DND-41 (cell line): ENCODE measurements around the gene DPYD.

Experiments
- ATAC-seq: fragments of 200-7000 bp; cut with Tn5 transposase; 3 replicates; pipeline ENCODE4 v1.9.1; 2021; ENCODE audit warnings: low read depth; ENCODE audit not compliant: insufficient read depth
- DNase-seq: peaks from one replicate; pipeline ENCODE4 v3.0.0-alpha.2; 2020
- H2AFZ ChIP-seq: 2 replicates; pipeline ENCODE4 v1.6.0; 2012; ENCODE audit warnings: low read depth, low read length
- H3K27ac ChIP-seq: 2 replicates; pipeline ENCODE4 v1.5.1; 2012; ENCODE audit warnings: low read length, inconsistent platforms
- H3K27me3 ChIP-seq: fragments of 200-600 bp; sonication (generic); 2 replicates; pipeline ENCODE4 v1.6.0; 2012; ENCODE audit warnings: low read length, mild to moderate bottlenecking, inconsistent platforms; ENCODE audit not compliant: insufficient read depth, poor library complexity
- H3K36me3 ChIP-seq: 2 replicates; pipeline ENCODE4 v1.5.1; 2012; ENCODE audit warnings: low read length, inconsistent platforms; ENCODE audit not compliant: insufficient read depth
- H3K4me1 ChIP-seq: 2 replicates; pipeline ENCODE4 v1.5.1; 2012; ENCODE audit warnings: mild to moderate bottlenecking, low read length; ENCODE audit not compliant: insufficient read depth
- H3K4me2 ChIP-seq: 2 replicates; pipeline ENCODE4 v1.6.0; 2012; ENCODE audit warnings: mild to moderate bottlenecking, moderate library complexity, low read length, inconsistent platforms; ENCODE audit not compliant: insufficient read depth
- H3K4me3 ChIP-seq, 2 experiments: fragments of 200-600 bp in 1 of 2; shearing (Covaris generic) in 1 of 2; 2 replicates each; pipeline ENCODE4 v1.5.1; 2012 to 2016; ENCODE audit warnings: inconsistent platforms in 2 of 2, low read length in 2 of 2, mild to moderate bottlenecking in 2 of 2, low read depth in 1 of 2, moderate library complexity in 1 of 2
- H3K79me2 ChIP-seq: 2 replicates; pipeline ENCODE4 v1.6.0; 2012; ENCODE audit warnings: low read length, inconsistent platforms; ENCODE audit not compliant: insufficient read depth
- H3K9ac ChIP-seq: 2 replicates; pipeline ENCODE4 v1.6.0; 2012; ENCODE audit warnings: low read depth, mild to moderate bottlenecking, inconsistent platforms, low read length, moderate library complexity
- H3K9me3 ChIP-seq: 2 replicates; pipeline ENCODE4 v1.5.1; 2012; ENCODE audit warnings: low read length, moderate library complexity, mild to moderate bottlenecking, inconsistent platforms; ENCODE audit not compliant: insufficient read depth, severe bottlenecking
- H4K20me1 ChIP-seq: 2 replicates; pipeline ENCODE4 v1.6.0; 2012; ENCODE audit warnings: low read length; ENCODE audit not compliant: insufficient read depth
- EZH2 ChIP-seq: IDR thresholded peaks from 3 replicates; pipeline ENCODE4 v1.6.1; 2012; ENCODE audit warnings: borderline replicate concordance, low read depth, mild to moderate bottlenecking, moderate library complexity, low read length, inconsistent platforms; ENCODE audit not compliant: severe bottlenecking
- TF ChIP-seq, protein P1 (sequence below): IDR thresholded peaks from 2 replicates; pipeline ENCODE4 v1.5.1; 2012; ENCODE audit warnings: borderline replicate concordance, low read length, moderate library complexity, mild to moderate bottlenecking; ENCODE audit not compliant: poor library complexity, severe bottlenecking; ENCODE audit errors: extremely low read depth

The DPYD gene

DNA sequence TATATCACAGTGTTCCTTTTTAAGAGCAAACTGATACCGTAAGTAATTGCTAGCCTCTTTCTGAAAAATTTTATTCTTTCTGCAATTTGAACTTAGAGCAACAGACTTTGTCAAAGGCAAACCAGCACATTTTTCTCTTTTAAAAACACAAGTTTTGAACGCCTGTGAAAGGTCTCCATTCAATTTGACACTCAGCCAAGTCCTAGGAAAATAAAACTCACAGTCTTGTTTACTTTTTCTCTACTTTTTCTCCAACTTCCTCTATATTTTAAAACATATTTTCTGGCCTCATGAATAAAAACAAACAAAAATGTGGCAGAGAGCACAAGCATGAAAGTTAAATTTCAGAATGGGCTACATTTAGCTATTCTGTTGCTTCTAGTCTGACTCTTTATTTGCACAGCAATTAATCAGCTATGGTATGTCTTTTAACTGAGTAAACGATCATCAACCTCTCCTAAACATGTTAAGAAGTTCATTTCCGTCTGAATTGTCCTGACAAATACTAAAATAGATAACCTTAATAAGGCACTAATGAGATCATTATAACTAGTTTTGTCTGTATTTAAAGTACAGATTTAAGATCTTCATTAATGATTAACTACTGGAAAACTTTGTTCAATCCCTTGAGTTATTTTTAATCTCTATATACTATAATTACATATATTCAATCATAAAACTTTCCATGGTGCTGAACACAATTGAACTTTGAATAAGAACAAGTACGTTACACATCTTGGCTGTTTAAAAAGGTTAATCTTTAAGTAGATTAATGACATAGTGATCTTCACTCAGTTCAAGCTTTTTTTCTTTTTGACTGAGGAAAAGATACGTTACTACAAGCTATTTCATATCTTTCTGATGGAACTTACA is 648.7 kb downstream of the DPYD start:
- H3K9me3 ChIP-seq: no peaks in the 10 kb centered on the region
- no peaks in the 10 kb centered on the region for H4K20me1 ChIP-seq
- no peaks in the 10 kb centered on the region for H3K79me2 ChIP-seq
- DNase-seq (no peak), ATAC-seq (no peak)
- no peak overlapping the region for H3K4me2 ChIP-seq
- H3K27ac ChIP-seq: no peak overlapping the region
- no peaks in the 10 kb centered on the region for H3K27me3 ChIP-seq
- no peak overlapping the region for H3K4me3 ChIP-seq
- TF ChIP-seq, protein P1, sequence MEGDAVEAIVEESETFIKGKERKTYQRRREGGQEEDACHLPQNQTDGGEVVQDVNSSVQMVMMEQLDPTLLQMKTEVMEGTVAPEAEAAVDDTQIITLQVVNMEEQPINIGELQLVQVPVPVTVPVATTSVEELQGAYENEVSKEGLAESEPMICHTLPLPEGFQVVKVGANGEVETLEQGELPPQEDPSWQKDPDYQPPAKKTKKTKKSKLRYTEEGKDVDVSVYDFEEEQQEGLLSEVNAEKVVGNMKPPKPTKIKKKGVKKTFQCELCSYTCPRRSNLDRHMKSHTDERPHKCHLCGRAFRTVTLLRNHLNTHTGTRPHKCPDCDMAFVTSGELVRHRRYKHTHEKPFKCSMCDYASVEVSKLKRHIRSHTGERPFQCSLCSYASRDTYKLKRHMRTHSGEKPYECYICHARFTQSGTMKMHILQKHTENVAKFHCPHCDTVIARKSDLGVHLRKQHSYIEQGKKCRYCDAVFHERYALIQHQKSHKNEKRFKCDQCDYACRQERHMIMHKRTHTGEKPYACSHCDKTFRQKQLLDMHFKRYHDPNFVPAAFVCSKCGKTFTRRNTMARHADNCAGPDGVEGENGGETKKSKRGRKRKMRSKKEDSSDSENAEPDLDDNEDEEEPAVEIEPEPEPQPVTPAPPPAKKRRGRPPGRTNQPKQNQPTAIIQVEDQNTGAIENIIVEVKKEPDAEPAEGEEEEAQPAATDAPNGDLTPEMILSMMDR: no peak
- TF ChIP-seq EZH2: no peak
- no peaks in the 10 kb centered on the region for H3K4me1 ChIP-seq
- H3K36me3 ChIP-seq: no peaks in the 10 kb centered on the region
- no peak overlapping the region for H2AFZ ChIP-seq
- H3K9ac ChIP-seq: no peak overlapping the region

DNA sequence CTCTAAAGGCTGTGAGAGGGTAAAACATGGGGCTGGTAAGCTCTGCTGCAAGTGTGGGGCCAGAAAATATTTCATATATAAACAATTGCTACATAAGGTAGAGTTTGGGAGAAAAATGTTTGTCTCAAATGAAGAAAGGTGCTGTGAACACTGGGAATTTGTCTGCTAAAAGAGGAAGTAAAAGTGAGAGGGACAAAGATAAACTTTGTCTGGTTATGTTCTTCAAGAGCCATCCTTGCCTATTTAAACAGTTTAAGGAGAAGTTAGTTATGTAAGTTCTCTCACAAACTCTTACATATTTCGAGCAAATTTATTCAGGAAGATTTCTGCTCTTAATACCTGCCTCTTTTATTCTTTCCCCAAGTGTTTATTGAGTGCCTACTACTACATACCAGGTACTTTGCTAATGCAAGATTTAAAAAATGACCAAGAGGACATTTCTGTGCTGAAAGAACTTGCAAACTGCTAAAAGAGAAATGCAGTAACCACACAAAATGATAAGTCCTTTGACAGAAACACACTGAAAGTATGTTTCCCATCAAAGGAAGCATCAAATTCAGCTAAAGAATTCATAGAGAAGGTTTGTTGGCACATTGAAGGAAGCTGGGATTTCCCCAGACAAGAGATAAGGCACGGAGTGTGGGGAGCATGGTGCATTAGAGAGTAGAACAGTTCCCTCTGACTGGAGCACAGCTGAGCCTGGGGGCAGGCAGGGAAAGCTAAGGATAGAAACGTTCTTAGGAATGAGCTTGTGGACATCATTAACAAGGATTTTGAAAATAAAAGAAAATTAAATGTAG is 650.1 kb downstream of the DPYD start:
- Histone ChIP-seq H3K36me3 (no peaks in the 10 kb centered on the region), H3K79me2 (no peaks in the 10 kb centered on the region), H3K4me2 (no peak overlapping the region), H3K27me3 (no peaks in the 10 kb centered on the region), H3K9ac (no peak overlapping the region), H3K9me3 (no peaks in the 10 kb centered on the region), H3K27ac (no peak overlapping the region), H3K4me1 (no peaks in the 10 kb centered on the region), H3K4me3 (no peak overlapping the region), H4K20me1 (no peaks in the 10 kb centered on the region), H2AFZ (no peak overlapping the region)
- TF ChIP-seq EZH2: no peak
- TF ChIP-seq, protein P1: no peak
- no peak for DNase-seq
- ATAC-seq: no peak

DNA sequence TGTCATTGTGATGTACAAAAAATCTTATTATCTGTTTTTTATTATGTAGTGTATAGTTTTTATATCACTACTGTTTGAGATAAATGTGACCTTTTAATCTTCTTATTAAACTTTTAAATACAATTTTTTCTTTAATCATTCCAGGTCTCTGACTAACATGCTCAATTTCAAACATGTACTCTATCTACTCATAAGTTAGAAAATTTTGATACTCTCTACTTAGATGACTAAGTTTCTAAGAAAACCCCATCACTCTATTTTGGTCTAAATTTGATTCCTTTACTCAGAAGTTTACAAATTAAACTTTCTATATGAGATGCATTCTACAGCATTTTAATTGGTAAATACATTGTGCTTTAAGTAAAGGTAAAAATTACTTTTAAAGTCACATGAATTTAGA is 655.2 kb downstream of the DPYD start:
- Histone ChIP-seq H3K36me3 (no peaks in the 10 kb centered on the region), H4K20me1 (no peaks in the 10 kb centered on the region), H3K9ac (no peak overlapping the region), H3K27me3 (no peaks in the 10 kb centered on the region), H3K79me2 (no peaks in the 10 kb centered on the region), H2AFZ (no peak overlapping the region), H3K4me1 (no peaks in the 10 kb centered on the region), H3K27ac (no peak overlapping the region), H3K9me3 (no peaks in the 10 kb centered on the region), H3K4me3 (no peak overlapping the region), H3K4me2 (no peak overlapping the region)
- no peak for ATAC-seq
- TF ChIP-seq, protein P1: no peak
- TF ChIP-seq EZH2: no peak
- no peak for DNase-seq
